ENCODE measurements around the gene ADAM30.

ADAM30 gene

DNA sequence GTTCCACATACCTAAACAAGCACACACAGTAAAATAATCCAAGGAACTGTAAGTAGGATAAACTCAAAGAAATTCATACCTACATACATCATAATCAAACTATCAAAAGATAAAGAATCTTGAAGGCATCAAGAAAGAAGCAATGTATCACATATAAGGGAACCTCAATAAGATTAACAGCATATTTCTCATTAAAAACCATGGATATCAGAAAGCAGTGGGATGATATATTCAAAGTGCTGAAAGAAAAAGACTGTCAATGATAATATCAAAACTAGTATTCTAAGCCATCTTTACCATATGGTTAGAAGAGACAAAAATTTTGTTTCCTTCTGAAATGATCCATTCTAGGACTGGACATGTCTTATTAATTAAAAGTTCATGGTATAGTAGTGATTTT, 37.1 kb upstream of the ADAM30 start:
- no peak overlapping the region for H3K4me3 ChIP-seq (ENCODE audit: low read depth, low read length)
- TF ChIP-seq, protein P1, sequence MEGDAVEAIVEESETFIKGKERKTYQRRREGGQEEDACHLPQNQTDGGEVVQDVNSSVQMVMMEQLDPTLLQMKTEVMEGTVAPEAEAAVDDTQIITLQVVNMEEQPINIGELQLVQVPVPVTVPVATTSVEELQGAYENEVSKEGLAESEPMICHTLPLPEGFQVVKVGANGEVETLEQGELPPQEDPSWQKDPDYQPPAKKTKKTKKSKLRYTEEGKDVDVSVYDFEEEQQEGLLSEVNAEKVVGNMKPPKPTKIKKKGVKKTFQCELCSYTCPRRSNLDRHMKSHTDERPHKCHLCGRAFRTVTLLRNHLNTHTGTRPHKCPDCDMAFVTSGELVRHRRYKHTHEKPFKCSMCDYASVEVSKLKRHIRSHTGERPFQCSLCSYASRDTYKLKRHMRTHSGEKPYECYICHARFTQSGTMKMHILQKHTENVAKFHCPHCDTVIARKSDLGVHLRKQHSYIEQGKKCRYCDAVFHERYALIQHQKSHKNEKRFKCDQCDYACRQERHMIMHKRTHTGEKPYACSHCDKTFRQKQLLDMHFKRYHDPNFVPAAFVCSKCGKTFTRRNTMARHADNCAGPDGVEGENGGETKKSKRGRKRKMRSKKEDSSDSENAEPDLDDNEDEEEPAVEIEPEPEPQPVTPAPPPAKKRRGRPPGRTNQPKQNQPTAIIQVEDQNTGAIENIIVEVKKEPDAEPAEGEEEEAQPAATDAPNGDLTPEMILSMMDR (IDR thresholded peaks at IDR 0.05; ENCODE audit: control insufficient read depth, extremely low read depth, insufficient read depth) = no peak
- DNase-seq (ENCODE audit: low read depth) = no peak

DNA sequence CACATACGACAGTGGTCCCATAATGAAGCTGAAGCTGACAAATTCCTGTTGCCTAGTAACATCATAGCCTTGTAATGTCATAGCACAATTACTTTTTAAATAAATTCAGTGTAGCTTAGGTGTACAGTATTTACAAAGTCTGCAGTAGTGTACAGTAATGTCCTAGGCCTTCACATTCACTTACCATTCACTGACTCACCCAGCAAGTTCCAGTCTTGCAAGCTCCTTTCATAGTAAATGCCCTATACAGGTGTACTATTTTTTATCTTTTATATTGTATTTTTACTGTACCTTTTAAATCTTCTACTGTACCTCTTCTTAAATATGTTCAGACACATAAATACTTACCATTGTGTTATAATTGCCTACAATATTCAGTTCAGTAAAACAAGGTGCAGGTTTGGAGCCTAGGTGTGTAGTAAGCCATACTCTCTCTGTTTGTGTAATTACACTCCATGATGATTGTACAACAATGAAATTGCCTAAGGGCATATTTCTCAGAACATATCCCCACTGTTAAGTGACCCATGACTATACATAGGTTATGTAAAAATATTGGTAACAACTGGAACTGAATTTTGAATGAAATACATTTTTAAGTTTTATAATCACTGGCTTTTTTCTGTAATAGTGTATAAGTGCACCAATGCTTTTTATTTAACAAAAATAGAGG, 33.5 kb upstream of the ADAM30 start:
- TF ChIP-seq, protein P1 (IDR thresholded peaks at IDR 0.05; ENCODE audit: control insufficient read depth, extremely low read depth, insufficient read depth) = no peak
- no peak for DNase-seq (ENCODE audit: low read depth)
- no peak overlapping the region for H3K4me3 ChIP-seq (ENCODE audit: low read depth, low read length)

DNA sequence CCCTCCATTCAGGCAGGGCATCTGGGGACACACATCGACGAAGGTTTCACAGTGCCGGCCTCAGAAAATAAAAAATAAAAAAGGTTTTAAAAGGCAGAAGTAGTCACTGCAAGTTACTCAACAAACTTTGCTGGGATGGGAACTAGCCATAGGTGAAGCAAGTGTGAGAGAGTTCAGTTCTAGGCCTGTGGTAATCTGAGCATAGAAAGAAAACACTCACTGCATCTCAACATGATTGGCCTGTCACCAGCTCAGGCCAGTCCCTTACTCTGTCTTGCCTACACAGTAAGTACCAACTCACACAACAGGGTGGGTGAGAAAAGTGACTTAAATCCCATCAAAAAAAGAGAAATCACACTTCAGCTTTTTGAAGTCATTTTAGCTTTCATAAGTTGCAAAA, 30.2 kb upstream of the ADAM30 start:
- no peak overlapping the region for H3K4me3 ChIP-seq (ENCODE audit: low read depth, low read length)
- TF ChIP-seq, protein P1 (IDR thresholded peaks at IDR 0.05; ENCODE audit: control insufficient read depth, extremely low read depth, insufficient read depth) = no peak
- DNase-seq (ENCODE audit: low read depth) = no peak

DNA sequence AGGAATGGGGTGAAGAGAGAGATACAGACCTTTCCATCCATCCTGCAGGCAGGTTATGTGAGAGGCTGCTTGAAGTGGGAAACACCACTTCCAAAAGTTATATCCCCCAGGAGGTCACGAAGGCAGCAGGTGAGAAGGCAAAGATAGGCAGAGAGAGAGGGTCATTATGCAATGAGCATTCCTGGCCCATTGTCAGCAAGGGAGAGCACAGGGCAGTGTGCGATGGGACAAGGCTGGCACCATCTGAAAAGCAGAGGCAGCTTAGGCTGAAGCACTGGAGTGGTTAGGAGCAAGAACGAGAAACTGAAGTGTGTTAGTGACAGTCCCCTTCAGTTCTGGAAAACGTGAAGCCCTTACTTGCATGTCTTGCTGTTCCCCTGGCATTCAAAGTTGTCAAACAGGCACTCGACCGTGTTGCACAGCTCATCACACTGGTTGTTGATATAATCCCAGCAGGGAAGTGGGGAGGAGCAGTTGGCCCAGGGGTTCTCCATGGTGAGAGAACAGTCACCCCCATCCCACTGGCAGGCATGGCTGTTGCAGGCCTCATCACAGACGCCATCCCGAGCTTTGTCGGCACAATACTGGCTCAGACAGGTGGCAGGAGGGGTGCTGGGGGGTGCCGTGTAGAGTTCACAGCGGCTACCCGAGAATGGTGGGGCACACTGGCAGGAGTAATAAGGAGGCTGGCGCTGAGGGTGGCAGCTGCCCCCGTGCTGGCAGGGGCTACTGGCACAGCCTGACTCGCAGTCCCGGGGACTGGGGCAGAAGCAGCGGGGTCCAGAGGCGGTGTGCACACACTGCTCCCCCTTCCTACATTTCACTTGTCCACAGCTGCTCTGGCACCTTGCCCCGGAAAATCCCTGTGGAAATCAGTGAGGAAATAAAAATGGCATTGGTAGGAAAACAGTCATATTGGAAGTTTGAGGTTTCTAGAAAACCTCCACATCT, 28.9 kb upstream of the ADAM30 start:
- DNase-seq (ENCODE audit: low read depth) = no peak
- no peak overlapping the region for H3K4me3 ChIP-seq (ENCODE audit: low read depth, low read length)
- TF ChIP-seq, protein P1 (IDR thresholded peaks at IDR 0.05; ENCODE audit: control insufficient read depth, extremely low read depth, insufficient read depth) = no peak

DNA sequence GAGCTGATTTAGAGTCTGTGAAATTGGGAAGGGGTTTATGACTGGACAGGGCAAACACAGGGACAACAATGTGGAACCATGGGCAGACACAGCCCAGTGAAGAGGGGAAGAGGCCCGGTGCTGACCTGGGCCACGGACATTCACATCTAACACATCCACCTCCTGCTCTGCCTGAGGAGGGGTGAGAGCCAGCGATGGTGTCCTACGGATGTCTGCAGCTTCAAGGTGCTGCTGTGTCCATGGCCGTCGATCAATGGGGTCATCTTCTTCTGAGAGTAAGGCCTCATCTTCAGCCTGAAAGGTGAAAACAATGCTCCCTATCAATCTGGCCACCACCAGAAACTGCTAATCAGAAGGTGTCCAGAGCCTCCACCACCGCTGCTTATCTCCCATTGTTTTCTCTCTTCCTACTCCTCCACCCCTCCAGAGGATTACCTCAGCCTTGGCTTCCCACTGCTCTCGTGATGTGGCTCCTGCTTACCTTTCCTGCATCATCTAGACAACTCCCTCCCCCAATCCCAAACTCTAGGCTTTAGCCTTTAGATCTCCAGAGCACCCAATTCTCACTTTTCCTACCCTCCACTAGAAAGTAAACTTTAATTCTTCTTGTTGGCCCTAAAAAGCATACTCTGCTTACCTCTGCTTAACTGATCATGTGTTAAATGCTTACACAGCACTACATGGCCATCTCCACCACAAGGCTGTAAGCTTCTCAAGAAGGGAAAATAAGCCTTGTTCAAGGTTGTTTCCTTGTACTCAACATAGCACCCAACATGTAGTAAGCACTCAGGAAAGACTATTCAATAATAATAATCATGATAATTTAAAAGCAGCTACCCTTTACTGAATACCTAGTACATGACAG, 24.0 kb upstream of the ADAM30 start:
- H3K4me3 ChIP-seq (ENCODE audit: low read depth, low read length) = no peak overlapping the region
- DNase-seq (ENCODE audit: low read depth) = no peak
- TF ChIP-seq, protein P1 (IDR thresholded peaks at IDR 0.05; ENCODE audit: control insufficient read depth, extremely low read depth, insufficient read depth) = no peak

DNA sequence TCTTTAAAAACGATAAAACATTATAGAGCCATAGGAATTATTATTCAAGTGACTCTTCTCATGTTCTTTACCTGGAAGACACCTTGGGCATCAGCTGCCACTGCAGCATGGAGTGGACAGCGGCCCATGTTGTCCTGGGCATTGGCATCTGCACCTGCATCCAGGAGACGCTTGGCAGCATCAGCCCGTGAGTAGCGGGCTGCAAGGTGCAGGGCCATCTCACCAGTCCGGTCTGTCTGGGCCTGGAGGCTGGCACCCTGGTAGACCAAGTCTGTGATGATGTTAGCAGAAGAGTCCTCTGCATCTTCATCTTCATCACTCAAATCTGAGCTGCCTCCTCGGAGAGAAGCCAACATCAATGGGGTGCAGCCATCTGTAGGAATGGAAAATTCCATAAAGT, 22.9 kb upstream of the ADAM30 start:
- no peak overlapping the region for H3K4me3 ChIP-seq (ENCODE audit: low read depth, low read length)
- no peak for DNase-seq (ENCODE audit: low read depth)
- TF ChIP-seq, protein P1 (IDR thresholded peaks at IDR 0.05; ENCODE audit: control insufficient read depth, extremely low read depth, insufficient read depth) = no peak
